Anterior cingulate cortex (tissue), 58 donors: ENCODE data around the gene ZNF337.
"Not testable (repeated sequence)": the region's sequence is repeated elsewhere in the genome, so short reads cannot be mapped to it uniquely, and the experiment has no call there.

Experiments
- DNase-seq, 58 donors: peaks; one replicate each; lab custom pipeline; 2025; lab: John Stamatoyannopoulos, UW

The ZNF337 gene

DNA sequence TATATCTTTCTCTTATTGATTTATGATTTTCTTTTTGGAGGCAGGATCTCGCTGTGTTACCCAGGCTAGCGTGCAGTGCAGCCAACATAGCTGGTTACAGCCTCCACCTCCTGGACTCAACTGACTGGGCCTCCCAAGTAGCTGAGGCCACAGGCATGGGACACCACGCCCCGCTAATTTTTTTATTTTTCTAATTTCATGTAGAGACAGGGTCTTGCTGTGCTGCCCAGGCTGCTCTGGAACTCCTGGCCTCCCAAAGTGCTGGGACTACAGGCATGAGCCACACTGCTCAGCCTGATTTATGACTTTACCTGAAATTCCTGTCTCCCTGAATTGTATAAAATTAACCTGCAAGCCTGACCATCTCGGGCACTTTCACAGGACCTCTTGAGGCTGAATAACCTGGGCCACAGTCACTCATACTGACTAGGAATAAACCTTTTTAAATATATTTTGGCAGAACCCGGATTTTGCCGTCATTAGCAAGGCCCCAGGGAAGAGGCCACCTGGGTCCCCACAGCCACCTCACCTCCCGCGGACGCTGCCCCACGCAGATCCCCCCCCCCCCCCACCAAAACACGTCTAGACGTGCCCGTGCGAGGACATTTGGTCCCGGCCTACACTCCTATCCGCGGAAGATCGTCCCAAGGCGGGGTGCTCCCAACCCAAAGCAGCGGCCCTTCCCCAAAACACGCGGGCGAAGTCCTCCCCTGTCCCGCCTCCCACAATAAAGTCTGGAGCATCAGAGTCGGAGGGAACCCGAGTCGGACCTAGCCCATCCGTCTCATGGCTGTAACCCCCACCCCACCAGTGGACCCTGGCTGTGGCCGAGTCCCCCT is 902 bp downstream of the ZNF337 start:
- peak in 5 of 58 donors; percentile 35 to 54 (median 45) for DNase-seq

DNA sequence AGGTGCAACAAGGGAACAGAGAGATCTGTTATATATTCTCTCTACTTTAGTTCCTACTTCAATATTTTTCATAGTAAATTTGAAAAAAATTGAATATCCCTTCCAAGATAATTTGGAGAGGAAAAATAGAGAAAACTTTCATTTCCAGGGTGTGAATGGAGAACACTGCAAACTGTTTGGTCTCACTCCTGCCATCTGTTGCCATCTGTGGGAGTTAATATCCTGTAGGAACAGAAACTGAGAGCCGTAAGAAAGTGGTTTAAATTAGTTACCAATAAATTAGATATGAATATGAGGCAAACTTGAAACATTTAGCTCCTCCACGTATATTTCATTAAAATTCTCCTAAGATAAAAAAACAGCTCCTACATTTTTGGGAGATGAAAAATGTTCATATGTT is 4.2 kb downstream of the ZNF337 start:
- DNase-seq: no peak

DNA sequence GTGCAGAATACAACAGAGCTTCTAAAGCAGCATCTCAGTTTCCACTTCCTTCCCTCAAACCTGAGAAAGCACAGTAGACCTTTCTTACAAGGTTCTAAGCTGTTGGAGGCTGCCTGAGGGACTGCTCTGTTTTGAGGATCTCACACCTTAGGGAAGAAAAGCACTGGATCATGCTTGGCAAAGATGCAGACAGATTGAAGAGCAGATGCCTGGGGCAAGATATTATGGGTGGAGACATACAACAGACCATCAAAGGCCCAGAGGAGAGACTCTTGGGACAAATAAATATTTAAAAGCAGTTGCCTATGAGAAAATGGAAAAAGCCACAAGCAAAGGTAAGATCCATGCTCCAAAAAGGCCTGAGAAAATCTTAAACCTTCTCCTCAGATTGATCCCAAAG is 6.2 kb downstream of the ZNF337 start:
- DNase-seq: no peak

DNA sequence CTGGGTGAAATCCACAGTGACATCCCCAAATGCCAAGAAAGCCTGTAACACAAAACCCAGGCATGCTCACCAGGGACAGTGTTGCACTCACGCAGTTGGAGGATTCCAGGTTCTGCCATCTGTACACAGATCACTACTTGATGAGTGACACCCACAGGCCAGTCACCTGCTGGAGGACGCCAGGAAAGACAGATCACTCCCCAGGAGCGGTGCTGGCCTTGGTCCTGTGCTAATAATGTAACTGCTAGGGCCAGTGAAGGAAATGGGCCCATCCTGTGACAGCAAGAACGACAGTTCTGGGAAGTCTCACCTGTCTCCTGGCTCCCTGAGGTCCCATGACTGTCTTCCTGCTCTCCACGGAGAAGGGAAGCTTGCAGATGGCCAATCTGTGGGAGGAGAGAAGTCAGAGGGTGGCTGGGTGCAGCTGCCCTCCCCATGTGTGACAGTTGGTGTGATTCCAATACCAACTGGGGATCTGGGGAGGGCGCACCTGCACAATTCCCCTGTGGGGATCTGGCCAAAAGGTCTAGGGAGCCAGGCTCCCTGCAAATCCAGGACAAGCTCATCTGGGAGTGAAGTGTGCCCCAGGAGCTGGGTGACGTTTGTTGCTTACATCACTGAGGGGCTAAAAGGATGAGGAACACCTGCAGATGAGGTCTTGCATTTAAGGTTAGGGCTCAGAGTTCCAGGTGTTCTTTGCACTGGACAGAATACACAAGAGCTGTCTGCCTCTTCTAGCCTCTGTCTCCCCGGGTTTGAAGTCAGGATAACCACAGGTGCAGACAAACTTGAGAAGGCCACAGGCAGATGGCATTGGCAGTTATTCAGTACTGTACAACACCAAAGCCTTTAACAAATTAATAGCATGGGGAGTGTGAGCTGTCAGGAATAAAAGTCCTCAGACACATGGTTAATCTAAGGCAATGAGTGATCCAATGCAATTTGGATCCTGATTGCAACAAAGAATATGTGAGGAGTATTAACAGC is 10.3 kb downstream of the ZNF337 start:
- no peak for DNase-seq

DNA sequence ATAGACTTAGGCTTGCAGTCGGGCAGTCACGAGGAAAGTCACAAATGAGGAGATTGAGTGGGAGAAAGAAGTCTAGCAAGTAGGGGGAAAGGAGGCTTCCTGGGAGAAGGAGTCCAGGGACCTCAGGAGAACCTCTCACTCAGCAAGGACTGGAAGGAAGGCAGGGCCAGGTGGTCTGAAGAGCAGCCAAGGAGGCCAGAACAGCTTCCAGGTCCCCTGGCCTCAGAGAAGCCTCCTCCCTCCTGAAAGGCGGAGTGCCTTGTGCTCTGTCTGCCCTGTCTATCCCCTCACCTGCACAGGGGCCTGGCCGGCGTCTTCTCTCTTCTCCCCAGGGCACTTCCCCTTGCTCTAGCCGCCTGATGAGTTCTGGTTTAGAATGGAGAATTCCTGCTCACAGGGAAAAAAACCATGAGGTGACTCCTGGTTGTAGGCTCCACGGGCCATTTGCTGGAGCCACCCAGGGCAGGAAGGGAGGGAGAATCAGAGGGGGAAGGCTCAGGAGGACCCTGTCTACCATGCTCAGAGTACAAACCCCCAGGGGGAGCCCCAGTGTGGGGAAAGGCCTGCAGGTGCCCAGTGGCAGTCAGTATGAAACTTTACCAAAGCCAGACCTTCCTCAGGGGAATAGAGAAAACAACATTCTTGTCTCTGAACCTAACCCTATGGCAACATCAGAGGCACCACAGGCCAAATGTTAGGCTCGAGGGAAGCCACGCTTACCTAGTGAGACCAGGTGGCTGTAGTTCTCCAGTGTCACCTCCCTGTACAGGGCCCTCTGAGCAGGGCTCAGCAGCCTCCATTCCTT is 11.2 kb downstream of the ZNF337 start:
- DNase-seq: no peak

DNA sequence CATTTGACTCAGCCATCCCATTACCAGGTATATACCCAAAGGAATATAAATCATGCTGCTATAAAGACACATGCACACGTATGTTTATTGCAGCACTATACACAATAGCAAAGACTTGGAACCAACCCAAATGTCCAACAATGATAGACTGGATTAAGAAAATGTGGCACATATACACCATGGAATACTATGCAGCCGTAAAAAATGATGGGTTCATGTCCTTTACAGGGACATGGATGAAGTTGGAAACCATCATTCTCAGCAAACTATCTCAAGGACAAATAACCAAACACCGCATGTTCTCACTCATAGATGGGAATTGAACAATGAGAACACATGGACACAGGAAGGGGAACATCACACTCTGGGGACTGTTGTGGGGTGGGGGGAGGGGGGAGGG is 12.8 kb downstream of the ZNF337 start:
- DNase-seq: not testable (repeated sequence)

DNA sequence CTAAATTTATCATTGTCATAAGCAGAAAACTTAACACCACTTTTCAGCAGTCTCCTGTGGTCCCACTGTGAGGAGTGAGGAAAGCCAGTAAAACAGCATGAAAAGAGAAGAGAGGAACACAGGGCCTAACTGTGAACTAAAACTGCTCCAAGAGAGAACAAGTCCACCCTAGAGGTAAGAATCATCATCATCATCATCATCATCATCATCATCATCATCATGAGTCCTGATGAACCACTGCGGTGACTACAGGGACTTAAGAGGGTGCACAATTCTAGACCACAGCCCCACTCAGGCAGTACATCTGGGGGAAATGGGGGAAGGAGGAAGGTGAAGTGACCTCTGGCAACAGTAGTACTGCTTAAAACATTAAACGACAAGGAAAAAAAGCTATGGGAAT is 13.6 kb downstream of the ZNF337 start:
- DNase-seq: no peak

DNA sequence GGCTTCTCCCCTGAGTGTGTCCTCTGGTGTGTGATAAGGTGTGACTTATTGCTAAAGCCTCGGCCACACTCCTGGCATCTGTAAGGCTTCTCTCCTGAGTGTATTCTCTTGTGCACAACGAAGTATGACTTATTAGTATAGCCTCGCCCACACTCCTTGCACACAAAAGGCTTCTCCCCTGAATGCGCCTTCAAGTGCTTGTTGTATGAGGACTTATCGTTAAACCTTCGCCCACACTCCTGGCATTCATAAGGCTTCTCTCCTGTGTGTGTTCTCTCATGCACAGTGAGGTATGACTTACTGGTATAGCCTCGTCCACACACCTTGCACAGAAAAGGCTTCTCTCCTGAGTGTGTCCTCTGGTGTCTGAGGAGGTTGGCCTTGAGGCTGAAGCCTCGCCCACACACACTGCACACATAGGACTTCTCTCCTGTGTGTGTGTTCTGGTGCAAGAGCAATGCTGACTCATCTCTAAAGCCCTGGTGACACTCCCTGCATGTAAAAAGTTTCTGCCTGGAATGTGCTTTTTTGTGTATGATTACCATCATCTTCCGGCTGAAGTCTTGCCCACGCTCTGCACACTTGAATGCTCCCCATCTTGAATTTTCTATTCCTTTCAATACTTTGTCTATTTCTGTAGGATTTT is 20.4 kb downstream of the ZNF337 start:
- no peak for DNase-seq

DNA sequence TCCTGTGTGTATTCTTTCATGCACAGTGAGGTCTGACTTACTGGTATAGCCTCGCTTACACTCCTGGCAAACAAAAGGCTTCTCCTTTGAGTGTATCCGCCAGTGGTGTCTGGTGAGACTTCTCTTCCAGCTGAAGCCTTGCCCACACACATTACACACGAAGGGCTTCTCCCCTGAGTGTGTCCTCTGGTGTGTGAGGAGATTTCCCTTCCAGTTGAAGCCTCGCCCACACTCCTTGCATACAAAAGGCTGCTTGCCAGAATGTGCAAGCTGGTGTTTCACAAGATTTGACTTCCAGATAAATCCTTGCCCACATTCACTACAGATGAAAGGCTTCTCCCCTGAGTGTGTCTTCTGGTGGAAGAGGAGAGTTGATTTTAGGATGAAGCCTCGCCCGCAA is 21.5 kb downstream of the ZNF337 start:
- peak in 15 of 58 donors; percentile 3 to 43 (median 19) for DNase-seq

DNA sequence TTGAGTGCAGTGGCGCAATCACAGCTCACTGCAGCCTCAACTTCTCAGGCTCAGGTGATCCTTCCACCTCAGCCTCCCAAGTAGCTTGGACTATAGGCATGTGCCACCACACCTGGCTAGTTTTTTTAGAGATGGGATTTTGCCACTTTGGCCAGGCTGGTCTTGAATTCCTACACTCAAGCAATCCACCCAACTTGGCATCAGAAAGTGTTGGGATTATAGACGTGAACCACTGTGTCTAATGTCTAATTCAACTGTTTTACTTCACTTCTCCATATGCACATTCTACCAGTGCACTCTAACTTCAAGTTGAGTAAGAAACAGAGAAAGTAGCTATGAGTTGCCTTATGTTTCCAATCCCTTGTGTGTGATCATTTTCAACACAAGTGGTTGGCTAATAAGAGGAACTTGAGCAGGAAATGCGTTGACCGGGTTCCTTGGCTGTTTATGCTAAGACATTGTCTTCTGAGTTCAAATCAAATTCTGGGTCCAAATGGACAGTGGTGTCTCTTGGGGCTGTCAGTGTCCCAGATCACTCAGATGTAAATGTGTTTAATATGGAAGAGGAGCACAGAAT is 23.9 kb downstream of the ZNF337 start:
- DNase-seq: no peak

DNA sequence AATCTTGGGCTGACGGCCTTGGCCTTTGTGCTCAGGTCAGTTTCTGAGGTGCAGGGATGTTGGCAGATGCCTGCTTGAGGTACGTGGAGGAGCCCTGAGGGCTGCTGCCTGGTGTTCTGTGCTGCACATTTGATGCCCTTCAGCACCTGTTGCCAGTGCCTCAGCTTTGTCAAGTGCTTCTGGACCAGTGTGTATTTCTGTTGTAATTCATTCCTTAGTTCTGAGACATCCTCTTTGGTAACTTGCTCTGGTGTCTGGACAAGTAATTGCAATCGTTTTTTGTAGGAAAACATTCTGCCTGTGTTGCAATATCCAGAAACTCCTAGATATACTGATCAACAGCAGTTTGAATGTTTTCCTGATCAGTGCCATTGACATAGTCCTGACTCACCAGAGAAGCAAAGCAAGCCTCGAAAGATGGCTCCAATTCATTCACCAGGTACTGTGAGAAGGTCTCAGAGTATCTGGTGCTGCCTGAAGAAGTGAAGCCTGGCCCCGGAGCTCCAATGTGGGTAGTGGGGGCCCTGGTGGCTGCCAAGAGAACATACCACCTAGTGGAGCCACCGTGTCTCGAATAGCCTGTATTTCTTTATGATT is 26.7 kb downstream of the ZNF337 start:
- DNase-seq: no peak

DNA sequence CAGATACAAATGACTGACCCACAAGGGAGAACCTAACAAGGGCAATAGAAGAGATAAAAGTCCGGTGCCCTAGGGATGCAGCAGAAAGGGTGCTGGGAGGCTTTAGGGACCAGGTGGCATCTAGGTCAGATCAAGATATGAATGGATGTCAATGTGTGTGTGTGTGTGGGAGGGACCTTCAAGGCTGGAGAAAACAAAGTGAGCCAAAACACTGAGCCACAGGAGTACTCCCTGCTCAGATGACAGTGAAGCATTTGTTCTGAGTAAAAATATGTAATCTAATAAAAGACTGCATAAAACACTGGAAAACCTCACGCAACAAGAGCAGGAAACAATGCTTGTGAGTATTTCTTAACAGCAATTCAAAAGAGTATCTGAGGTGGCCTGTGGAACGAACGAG is 28.2 kb downstream of the ZNF337 start:
- no peak for DNase-seq

DNA sequence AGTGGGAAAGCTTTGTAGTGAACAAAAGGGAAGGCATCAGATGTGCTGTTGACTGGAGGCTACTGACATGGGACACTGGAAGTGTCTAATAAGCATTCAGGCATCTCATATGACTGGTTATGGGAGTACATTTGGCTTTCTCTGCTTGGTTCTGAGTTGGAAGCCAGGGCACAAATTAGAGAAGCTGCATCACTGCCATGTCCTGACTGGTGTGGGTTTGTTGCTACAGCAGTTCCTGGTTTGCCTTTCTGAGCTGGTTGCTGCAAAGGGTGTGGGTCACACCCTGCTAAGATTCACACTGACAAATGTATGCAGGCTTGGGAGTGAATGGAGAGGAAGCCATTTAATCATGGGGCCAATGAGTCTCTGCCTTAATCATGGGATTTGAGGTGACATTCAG is 36.7 kb downstream of the ZNF337 start:
- no peak for DNase-seq

DNA sequence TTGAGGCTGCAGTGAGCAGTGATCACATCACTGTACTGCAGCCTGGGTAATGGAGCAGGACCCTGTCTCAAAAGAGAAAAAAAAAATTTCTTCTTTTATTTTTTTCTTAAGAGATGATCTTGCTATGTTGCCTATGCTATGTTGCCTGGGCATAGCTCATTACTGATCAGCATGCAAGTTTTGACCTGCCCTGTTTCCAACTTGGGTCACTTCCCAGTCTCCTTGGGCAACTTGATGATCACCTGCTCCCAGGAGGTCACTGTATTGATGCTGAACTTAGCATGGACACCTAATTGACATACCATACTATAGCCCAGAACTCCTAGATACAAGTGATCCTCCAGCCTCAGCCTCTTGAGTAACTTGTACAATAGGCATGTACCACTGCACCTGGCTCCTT is 42.2 kb downstream of the ZNF337 start:
- no peak for DNase-seq

DNA sequence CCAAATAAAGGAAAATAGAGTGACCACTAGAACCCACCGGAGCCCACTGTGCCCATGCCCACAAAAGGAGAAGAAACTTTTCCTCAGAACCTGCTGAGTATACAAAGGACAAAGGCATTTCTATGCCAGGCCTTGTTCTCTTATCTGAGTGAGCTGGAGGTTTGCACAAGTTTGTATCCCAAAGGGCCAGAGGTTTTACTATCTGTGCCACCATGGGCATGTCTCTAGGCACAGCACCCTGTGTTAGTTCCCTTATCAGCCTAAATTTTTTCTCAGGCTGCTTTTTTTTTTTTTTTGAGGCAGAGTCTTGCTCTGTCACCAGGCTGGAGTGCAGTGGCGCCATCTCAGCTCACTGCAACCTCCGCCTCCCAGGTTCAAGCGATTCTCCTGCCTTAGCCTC is 43.8 kb downstream of the ZNF337 start:
- DNase-seq: not testable (repeated sequence)

DNA sequence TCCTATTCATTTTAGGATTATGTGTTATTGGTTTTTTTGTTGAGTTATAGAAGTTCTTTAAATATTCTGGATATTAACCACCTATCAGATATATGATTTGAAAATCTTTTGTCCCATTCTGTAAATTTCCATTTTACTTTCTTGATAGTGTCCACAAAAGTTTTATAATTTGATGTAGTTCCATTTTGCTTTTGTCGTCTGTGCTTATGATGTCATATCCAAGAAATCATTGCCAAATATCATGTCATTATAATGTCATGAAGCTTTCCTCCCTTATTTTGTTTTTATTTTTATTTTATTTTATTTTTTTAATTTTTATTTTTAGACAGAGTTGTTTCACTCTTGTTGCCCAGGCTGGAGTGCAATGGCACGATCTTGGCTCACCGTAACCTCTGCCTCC is 51.8 kb downstream of the ZNF337 start:
- DNase-seq: no peak

DNA sequence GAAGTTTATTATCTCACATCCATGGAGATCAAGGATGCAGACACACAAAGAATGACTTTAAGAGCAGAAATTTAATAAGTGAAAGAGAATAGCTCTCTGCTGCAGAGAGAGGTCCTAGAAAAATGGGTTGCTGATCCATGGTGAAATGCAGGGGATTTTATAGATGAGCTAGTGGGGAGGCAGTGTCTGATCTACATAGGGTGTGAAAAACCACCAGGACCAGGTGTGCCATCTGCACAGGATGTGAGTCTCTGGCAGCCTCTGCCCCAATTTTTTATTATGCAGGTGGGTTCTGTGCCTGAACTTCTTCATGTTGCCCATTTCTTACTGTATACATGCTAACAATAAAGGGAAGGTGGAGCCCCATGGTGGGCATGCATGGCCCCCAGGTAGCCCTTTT is 52.9 kb downstream of the ZNF337 start:
- DNase-seq: no peak

DNA sequence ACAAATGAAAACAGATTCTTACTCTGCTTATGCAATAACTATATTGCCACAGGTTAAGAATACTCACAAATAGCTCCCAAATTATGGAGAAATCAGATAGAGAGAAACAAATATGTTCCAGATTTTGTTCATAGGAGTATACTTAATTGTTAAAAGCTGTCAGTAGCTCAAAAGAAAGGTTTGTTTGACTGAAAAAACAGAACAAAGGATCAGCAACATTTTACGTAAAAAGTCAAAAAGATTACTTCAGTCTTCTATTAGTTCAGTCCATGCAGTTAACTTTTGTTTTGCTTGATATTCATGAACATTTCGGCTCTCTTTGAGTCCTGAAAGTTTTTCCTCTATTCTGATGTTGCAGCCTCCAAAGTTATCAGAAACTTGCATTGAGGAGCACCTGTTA is 59.4 kb downstream of the ZNF337 start:
- no peak for DNase-seq
